C4-2B (cell line): Measurements from ENCODE around the gene KNDC1.

Experiments used
- CTCF ChIP-seq: fragments of 450-650 bp; conservative IDR thresholded peaks from 2 replicates; pipeline ENCODE4 v1.5.1; 2017; ENCODE audit warnings: mild to moderate bottlenecking
- ZFX ChIP-seq: fragments of 450-650 bp; IDR thresholded peaks from 2 replicates; pipeline ENCODE4 v1.6.1; 2017

- no peak for TF ChIP-seq CTCF
- no peak for TF ChIP-seq ZFX
Measured at GRCh38 chr10:133207041-133207600, 47.1 kb downstream of the KNDC1 start.
